HG03520 (cell line): ENCODE results near the gene DEAF1.

Experiments used
- ATAC-seq: cut with Tn5 transposase; IDR thresholded peaks from one replicate; pipeline ENCODE4 v1.9.1; 2021; ENCODE audit warnings: mild to moderate bottlenecking, moderate library complexity; ENCODE audit not compliant: unreplicated experiment

DEAF1 gene

DNA sequence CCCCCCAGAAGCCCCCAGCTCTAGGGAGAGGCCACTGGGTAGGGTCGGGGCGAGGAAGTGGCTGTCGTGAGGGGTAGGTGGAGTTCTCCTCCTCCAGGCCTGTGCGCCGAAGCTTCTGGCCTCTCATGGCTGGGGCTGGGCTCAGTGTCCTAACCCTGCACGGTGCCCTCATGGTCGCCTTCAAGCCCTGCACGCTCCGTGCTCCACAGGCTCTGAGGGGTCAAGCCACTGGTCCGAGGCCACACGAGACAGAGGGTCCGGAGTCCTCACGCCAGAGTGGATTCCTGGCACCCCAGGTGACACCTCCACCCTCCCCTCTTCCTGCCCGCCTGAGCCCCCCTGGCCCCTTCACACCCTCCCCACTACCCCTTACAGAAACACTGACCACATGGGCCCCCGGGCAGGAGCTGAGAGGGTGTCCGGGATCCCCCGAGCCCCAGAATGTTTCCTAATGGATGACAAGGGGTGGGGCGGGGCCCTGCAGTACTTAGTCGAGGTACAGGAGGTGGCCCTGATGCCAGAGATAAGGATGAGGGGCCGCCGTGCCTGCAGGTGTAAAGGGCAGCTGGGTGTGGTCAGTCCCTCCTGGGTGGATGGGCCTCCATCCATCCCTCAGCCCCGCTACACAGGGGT, 69.3 kb downstream of the DEAF1 start:
- no peak for ATAC-seq

DNA sequence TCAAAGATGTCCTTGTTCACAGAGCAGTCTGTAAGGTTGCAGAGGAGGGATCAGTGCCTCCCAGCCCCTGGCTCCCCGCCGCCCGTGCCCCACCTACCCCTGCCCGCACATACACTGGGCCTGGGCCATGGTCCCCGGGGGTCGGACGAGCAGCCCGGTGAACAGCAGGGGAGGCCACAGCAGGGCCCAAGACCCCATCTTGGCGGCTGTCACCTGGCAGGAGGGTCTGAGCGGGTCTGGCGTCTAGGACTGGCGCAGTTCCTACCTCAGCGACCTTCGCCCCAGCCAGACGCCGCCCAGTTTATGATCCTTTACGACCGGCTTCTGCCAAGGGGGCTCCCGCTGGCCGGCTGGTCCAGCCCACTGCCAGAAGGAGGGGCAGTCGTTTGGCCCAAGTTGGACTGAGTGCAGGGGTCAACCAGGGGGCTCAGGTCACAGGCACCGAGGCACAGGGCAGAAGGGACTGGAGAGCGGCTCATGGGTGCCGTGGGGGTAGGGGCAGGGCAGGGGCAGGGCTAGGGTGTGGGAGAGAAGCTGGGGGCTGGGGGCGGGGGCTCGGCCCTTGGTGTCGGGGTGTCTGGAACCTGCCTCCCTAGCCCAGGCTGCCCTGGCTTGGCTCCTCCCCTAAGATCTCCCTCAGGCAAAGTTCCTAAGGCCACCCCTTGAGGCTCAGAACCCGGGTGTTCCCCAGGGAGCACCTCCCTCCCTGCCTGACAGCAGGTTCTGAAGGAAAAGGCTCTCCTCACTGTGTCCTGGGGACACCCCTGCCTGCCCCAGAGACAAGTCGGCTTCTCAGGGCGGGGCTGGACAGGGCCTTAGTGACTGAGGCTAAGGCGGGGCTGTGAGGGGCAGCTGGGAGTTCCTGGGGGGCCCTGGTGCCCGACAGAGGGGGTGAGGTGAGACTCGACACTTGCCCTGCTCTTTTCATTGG, 70.1 kb downstream of the DEAF1 start, which contains the start of gene CDHR5:
CDHR5 (minus strand) TSS at position 251 of the 931 bp plus-strand sequence; CDS start at position 198, 53 bp downstream.
- no peak for ATAC-seq

DNA sequence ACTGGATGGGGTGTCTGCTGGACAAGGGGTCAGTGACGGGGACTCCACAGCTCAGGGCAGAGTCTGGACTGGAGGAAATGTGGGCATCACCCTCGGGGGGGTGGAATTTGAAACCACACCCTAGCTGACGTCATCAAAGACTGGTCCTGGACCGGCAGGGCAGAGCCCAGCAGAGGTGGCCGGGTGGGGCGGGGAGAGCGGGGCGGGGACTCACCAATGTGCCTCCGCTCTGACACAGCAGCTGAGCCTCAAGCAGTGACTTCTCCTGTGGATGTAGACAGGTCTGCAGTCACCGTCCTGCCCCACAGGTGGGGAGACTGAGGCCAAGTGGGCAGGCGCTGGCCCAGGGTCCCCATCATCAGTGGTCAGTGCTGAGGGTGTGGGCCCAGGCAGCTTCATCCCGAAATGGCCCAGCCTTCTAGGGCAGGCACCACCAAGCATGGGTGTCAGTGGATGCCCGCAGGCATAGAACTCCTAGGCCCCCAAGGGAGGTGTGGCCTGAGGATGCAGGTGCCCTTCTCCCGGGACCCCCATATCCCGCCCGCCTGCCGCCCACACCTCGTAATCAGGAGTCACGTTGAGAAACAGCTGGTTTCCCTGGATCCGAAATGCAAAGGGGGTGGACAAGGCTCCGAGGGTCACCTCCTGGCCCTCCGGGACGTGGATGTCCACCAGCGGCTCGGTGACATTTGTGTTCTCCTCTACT, 70.9 kb downstream of the DEAF1 start:
- ATAC-seq, result no peak

DNA sequence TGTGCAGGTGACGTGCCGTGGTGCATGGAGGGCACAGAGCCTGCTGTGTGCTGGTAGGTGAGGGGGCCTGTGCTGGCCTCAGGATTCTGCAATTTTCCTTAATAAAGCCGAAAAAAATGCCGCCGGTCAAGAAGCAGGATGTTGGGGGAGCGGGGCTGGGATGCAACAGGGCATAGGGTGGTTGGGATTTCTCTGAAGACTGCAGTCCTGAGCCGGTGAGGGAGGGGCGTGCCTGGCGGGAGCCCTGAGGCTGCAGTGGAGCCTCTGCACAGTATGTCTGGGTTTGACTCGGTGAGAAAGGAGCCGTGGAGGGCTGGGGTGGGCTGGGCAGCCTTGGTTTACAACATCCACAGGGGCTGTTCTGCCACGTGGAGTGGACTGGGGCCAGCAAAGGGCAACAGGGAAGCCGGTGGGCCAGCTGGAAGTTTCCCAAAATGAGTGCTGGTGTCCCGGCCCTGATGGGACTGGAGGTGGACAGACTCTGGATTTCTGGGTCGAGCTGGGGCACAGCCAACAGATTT, 71.6 kb downstream of the DEAF1 start:
- ATAC-seq, result no peak

DNA sequence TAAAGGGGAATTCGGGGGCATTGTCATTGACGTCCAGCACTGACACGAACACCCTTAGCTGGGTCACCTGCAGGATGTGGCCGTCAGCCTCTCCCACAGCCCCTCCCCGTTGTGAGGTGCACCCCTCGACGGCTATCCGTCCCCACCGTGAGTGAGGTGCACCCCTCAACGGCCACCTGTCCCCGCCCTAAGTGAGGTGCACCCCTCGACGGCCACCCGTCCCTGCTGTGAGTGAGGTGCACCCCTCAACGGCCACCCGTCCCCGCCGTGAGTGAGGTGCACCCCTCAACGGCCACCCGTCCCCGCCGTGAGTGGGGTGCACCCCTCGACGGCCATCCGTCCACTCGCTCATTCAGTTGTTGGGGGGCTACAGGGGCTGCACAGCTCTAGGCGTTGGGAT, 73.2 kb downstream of the DEAF1 start:
- ATAC-seq, result no peak

DNA sequence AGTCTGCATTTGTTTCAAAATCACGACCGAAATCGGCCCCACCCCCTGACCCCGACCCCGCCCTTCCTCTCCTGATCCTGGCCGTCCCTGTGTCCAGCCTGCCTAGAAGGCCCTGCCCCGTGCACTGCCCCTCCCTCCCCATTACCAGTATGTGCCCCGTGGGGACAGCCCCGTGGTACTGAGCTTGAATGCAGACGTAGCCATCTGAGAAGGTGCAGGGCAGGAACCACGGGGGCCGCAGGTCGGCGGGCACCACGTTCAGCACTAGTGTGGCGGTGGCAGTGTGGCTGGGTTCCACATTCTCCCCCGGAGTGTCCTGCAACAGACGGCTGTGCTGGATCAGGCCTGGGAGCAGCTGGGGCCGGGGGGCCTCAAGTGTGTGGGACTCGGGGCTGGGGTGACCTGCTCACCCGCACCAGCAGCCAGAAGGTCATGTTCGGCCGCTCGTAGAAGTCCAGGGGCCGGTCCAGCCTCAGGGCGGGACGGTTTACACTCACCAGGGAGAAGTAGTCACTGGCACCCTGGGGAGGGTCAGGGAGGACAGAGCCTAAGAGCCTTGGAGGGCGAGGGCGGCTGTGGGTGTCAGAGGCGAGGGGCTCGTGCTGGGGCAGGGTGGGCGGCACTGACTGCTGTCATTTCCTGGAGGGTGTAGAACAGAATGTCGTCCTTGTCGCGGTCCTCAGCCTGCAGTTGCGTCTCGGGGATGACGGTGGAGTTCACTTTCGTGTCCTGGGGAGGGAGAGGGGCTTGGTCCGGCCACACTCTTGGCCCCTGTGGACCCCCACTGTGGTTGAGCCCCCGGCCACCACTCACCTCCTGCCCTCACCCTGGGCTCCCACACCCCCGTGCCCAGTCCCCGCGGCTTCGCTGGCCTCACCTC, 73.8 kb downstream of the DEAF1 start:
- no peak for ATAC-seq

DNA sequence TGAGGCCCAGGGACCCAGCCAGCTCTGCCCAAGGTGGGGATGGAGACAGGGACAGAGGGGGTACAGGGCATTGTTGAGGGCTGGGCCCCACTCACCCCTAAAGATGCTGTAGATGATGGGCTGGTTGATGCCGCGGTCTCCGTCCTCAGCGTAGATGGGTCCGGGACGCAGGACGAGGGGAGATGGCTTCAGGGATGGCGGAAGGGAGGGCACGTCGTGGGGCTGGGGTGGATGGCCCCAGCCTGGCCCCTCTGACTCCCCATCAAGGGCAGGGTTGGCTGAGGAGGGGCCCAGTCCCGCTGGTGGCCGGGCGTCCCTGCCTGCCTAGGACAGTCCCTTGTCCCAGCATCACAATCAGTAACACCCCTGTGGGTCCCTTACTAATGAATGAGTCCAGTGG, 74.8 kb downstream of the DEAF1 start:
- ATAC-seq, result no peak

DNA sequence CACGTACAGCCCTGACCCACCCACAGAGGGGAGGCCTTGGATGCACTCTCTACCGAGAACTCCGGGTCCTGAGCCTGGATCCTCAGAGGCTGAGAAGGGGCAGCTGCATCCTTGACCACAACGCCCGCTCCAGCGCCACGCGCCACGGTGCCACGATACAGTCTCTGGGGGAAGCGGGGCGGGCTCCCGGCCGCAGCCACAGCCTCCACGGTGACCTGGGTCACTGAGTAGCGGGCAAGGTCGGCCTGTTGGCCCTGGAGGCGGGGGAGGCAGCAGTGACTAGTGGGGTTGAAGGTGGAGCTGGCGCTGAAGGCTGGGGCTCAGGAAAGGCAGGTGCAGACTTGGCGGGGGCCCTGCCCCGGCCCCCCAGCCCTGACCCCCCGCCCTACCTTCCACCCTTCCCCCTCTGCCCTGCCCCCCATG, 75.4 kb downstream of the DEAF1 start:
- no peak for ATAC-seq

DNA sequence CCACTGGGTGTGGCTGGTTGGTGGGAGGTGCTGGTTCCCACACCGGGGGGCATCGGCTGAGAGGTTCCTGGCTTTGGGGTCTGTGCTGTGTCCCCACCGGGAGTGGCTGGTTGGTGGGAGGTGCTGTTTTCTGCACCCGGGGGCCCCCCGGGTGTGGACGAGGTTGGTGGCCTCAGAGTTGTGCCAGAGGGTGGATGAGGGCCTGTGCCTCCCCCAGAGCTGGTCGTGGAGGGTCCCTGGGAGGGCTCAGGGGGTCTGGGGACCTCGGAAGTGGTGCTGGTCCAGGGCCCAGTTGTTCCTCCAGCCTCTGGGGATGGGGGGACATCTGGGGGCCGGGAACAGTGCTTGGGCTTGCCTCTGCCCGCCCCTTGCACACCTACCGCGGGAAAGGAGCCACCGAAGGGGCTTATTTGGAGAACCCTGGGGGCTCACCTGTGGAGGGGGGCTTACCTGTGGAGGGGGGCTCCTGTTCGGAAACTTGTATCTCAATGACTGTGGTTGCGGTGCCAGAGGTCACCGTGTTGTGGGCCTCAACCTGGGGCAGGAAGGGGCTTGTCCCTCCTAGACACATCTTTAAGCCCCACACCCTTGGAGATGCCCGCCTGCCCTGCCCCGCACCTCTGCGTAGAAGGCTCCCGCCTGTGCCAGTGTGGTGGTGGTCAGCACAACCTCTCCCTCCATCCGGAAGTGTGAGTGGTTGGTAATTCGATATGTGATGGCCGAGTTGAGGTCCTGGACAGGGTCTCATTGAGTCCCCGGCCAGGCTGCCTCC, 76.0 kb downstream of the DEAF1 start:
- ATAC-seq, result no peak

DNA sequence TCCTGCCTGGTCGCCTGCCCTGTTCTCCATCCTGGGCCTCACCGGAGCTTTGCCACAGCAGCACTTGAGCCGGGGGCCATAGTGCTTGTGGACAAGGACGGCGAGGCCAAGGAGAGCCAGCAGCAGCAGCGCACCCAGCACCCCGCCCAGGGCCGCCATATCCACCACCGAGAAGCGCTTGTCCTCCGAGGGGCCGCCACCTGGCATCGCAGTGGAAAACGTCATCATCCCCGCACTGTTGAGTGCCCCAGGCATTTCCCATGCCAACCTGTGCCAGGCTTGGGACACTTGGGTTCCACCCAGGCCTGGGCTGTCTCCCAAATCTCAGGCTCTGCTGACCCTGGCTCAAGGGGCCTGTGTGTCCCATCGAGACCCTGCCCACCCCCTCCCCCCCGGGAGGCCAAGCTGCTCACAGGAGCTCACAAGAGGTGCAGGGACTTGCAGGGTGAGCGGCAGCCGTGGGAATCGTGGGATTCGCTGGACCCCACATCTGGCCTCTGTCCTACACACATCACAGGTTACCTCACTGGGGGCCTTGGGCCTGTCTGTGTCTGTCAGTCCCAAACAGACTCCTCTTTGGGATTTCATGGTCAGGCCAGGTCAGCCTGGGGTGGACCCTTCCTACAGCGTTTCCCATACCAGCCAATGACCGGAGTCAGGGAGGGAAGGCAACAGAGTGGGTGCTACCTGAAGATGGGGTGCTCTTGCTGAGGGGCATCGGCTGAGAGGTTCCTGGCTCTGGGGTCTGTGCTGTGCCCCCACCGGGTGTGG, 76.9 kb downstream of the DEAF1 start:
- no peak for ATAC-seq

DNA sequence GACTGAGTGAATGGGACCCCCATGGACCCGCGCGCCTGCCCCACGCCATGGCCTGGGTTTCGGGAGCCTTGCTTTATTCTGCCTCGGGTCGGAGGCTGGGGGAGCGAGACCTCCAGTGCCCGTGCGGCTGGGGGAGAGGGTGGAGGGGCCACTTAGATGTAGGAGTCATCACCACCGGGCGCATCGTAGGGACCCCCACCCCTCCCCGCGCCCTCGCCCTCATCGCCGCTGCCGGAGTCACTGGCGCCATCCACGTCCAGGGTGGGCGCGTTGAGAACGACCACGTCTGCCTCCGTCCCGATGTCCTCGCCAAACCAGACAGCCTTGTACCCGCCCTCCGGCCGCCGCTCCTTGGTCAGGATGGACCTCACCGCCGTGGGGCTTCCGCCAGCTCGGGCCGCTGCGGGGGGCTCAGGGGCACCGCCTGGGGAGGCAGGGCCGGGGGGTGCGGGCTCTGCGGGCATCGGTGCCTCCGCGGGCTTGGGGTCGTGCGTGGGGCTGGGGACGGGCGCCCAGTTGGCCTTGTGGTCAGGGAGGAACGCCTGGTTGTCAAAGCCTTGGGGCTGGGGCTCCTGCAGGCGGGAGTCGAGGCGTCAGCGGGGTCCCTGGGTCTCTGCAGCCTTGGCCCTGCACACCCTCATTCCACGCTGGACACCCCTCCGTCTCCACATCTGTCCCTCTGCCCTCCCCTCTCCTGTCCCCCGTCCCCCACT, 77.7 kb downstream of the DEAF1 start:
- ATAC-seq, result no peak

DNA sequence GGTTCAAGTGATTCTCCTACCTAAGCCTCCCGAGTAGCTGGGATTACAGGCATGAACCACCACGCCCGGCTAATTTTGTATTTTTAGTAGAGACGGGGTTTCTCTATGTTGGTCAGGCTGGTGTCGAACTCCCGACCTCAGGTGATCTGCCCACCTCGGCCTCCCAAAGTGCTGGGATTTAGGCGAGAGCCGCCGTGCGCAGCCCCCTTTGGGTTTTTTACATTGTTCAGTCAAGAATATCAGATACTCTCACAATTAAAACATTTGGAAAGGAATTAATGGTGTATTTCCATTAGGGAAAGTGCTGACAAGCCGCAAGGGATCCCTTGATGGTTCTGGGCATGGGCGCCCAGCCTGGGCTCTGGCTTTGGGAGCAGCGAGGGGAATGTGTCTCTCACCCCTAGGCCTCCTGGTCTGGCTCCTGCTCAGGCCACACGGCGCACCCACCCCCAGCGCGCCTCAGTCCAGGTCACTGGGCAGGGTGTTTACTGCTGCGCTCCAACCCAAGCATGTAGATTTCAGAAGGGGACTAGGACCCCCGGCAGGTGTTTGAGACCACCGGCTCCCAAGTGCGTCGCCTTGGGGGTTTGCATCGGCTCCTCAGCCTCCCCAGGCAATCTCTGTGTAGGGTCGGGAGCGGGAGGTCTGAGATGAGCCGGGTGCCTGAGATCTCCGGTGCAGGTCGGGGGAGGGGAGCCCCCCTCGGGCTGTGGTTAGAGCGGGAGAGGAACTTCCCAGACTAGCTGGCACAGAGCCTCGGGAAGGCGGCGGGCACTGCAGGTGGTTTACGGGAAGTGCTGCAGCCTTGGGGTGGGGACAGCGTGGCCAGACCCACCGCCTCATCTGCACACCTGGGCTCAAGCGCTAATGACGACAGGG, 78.5 kb downstream of the DEAF1 start:
- ATAC-seq, result no peak

DNA sequence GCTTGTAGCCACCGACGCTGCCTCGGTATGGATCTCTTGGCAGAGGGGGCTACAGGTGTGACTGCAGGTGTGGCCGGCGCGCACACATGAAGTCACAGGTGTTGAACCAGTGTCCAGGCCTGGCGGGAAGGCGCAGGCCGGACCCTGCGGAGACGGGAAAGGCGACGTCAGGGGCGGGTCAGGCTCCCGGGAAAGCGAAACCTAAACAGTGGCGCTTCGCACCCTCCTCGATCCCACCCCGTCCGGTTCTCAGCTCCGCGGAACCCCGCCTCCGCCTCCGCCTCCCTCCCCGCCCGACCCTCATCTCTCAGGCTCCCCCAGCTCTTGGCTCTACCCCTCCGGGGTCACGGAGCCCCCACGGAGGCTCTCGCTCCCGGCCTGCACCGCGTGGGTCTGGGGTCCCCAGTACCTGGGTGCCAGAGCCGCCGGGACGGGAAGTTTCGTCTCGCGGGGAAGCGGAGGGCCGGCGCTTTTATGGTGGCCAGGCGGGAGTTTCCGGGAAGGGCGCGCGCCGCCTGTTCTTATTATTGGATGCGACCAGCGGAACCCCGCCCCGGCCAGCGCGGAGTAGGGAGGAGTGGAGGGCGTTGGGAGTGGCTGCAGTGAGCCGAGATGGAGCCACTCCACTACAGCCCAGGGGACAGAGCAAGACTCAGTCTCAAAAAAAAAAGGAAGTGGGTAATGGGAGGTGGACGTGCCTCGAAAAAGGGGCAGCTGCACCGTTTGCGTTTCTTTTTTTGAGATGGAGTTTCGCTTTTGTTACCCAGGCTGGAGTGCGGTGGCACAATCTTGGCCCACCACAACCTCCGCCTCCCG, 79.3 kb downstream of the DEAF1 start, which contains the start of gene IRF7:
IRF7 (minus strand) TSS at position 447 of the 816 bp plus-strand sequence. CDS start 586 bp downstream, outside the sequence.
- ATAC-seq, result peak; percentile 68

DNA sequence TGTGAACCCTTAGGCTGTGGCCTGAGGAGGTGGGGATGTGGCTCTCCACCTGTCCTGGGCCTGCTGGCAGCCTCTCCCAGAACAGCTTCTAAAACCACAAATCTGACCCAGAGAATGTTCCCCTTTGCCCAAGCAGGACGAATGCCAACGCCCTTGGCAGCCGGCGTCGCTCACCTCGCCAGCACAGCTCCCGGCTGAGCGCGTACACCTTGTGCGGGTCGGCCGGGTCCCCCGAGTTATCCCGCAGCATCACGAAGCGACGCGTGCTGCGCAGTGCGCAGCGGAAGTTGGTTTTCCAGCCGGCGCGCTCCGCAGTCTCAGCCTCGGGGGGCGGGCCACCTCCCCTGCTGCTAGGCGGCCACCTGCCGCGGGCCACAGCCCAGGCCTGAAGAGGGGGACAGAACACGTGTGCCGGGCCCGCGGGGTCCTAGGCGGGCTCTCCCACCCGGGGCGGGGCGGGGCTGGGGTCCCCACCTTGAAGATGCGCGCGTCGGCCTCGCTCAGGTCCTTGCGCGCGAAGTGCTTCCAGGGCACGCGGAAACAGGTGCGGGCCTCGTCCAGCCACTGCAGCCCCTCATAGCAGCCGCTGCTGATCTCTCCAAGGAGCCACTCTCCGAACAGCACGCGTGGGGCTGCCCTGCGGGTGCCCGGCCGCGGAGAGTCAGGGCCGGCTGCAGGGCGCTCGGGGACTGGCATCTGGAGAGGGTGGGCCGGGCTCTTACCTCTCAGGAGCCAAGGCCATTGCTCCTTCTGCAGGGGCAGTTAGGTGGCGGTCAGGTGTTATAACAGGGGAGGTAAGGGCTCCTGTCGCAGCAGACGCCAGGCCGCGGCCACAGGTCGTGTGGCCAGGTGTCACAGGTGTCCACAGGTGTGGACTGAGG, 80.2 kb downstream of the DEAF1 start:
- ATAC-seq, result peak; percentile 3

DNA sequence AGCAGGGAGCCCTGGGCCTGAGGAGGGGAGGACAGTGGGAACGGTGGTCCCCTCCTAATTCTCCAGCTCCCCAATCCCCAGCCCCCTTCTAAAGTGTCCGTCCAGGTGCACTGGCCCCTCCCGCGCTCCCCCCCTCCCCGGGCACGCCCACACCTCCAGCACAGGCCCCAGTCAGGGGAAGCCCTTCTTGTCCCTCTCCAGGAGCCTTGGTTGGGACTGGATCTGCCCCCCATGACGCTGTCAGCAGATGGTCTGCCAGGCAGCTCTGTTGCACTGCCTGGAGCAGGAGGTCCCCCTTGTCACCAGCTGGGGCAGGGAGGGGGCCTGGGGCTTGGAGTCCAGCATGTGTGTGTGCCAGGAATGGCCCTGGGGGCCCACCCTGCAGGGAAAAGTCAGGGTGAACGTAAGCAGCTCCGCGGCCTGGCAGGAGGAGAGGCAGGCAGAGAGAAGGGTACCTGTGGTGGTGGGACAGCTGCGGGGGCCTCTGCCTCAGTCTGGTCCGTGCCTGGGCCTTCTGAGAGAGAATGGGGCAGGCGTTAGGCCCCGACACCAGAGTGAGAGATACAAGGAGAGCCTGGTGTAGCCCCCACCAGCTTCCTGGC, 80.9 kb downstream of the DEAF1 start:
- no peak for ATAC-seq
